ENCODE data around the gene ARHGEF28. TPM values are rescaled to one million over a fixed set of nuclear protein-coding genes. Genes with fewer than 3 reads are reported as not detected.

Gene ARHGEF28
- total and polyA plus RNA-seq, 2 of the 13 experiments (the other 11 are each of a cell fraction or from before 2014, with no cell fraction given): 17.4 to 34.1 TPM

DNA sequence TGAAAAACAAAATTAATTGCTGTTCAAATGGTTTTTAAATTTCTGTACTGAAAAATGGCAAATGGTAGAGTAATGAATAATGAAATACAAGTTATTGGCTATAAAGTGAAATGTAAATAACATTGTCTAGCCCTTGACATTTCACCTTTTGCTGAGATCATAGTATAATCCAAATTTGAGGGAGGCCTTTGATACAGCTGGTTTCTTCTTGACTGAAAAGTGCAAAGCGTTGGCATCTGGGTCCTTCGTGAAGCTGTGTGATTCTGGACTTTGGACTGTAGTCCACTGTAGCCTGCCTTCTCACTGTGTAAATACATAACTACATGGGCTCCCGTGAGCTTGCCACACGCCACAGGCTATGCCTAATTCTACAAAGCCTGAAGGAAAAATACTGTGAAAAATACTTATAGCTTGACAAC lies 52.3 kb downstream of the ARHGEF28 start (continued):
- TF ChIP-seq NR2F2 (IDR thresholded peaks at IDR 0.05; ENCODE audit: borderline replicate concordance, low read depth) (peak; percentile 26; the same call in 1 of the 2 replicates), ZNF205 (CRISPR knock-in tag; IDR thresholded peaks at IDR 0.05) (peak; percentile 74; the same call in 1 of the 2 replicates), CBX5 (CRISPR knock-in tag; IDR thresholded peaks at IDR 0.05; ENCODE audit: borderline replicate concordance) (peak; percentile 58; the same call in 1 of the 2 replicates), TEAD3 (CRISPR knock-in tag; optimal IDR thresholded peaks at IDR 0.05; ENCODE audit: borderline replicate concordance) (peak; percentile 85), ZNF263 (CRISPR knock-in tag; IDR thresholded peaks at IDR 0.05) (no peak), NR2F1 (CRISPR knock-in tag; IDR thresholded peaks at IDR 0.05) (peak in 1 of 2 experiments; percentile 54; a peak in 1 of 4 replicates), ZNF331 (CRISPR knock-in tag; IDR thresholded peaks at IDR 0.05) (peak; percentile 84), CHCHD3 (CRISPR knock-in tag; IDR thresholded peaks at IDR 0.05) (no peak), ZNF644 (CRISPR knock-in tag; IDR thresholded peaks at IDR 0.05; ENCODE audit: low read depth) (peak; percentile 92), LCORL (IDR thresholded peaks at IDR 0.05) (no peak), LCORL (CRISPR knock-in tag; IDR thresholded peaks at IDR 0.05) (peak; percentile 72), ZNF562 (CRISPR knock-in tag; IDR thresholded peaks at IDR 0.05; ENCODE audit: borderline replicate concordance) (no peak), ZFP1 (CRISPR knock-in tag; IDR thresholded peaks at IDR 0.05) (no peak), ZNF260 (CRISPR knock-in tag; IDR thresholded peaks at IDR 0.05; ENCODE audit: borderline replicate concordance, low read depth) (no peak), ZNF619 (CRISPR knock-in tag; IDR thresholded peaks at IDR 0.05) (no peak), TARDBP (CRISPR knock-in tag; IDR thresholded peaks at IDR 0.05) (peak; percentile 72), ZMYM4 (CRISPR knock-in tag; IDR thresholded peaks at IDR 0.05) (peak; percentile 80), CBX2 (IDR thresholded peaks at IDR 0.05; ENCODE audit: low read depth, low read length) (no peak), CBX2 (CRISPR knock-in tag; IDR thresholded peaks at IDR 0.05; ENCODE audit: low read depth) (no peak), HDAC2 (CRISPR knock-in tag; IDR thresholded peaks at IDR 0.05) (peak; percentile 85), SP1 (IDR thresholded peaks at IDR 0.05) (no peak), SP1 (CRISPR knock-in tag; IDR thresholded peaks at IDR 0.05) (no peak)
- TF ChIP-seq, protein P1, sequence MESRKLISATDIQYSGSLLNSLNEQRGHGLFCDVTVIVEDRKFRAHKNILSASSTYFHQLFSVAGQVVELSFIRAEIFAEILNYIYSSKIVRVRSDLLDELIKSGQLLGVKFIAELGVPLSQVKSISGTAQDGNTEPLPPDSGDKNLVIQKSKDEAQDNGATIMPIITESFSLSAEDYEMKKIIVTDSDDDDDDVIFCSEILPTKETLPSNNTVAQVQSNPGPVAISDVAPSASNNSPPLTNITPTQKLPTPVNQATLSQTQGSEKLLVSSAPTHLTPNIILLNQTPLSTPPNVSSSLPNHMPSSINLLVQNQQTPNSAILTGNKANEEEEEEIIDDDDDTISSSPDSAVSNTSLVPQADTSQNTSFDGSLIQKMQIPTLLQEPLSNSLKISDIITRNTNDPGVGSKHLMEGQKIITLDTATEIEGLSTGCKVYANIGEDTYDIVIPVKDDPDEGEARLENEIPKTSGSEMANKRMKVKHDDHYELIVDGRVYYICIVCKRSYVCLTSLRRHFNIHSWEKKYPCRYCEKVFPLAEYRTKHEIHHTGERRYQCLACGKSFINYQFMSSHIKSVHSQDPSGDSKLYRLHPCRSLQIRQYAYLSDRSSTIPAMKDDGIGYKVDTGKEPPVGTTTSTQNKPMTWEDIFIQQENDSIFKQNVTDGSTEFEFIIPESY (CRISPR knock-in tag; IDR thresholded peaks at IDR 0.05): 0 out of 2 replicates have a peak, but pooled peaks have one; percentile 28
- TF ChIP-seq, protein P2, sequence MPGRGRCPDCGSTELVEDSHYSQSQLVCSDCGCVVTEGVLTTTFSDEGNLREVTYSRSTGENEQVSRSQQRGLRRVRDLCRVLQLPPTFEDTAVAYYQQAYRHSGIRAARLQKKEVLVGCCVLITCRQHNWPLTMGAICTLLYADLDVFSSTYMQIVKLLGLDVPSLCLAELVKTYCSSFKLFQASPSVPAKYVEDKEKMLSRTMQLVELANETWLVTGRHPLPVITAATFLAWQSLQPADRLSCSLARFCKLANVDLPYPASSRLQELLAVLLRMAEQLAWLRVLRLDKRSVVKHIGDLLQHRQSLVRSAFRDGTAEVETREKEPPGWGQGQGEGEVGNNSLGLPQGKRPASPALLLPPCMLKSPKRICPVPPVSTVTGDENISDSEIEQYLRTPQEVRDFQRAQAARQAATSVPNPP (CRISPR knock-in tag; IDR thresholded peaks at IDR 0.05): no peak
- TF ChIP-seq, protein P3, sequence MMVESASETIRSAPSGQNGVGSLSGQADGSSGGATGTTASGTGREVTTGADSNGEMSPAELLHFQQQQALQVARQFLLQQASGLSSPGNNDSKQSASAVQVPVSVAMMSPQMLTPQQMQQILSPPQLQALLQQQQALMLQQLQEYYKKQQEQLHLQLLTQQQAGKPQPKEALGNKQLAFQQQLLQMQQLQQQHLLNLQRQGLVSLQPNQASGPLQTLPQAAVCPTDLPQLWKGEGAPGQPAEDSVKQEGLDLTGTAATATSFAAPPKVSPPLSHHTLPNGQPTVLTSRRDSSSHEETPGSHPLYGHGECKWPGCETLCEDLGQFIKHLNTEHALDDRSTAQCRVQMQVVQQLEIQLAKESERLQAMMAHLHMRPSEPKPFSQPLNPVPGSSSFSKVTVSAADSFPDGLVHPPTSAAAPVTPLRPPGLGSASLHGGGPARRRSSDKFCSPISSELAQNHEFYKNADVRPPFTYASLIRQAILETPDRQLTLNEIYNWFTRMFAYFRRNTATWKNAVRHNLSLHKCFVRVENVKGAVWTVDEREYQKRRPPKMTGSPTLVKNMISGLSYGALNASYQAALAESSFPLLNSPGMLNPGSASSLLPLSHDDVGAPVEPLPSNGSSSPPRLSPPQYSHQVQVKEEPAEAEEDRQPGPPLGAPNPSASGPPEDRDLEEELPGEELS (CRISPR knock-in tag; IDR thresholded peaks at IDR 0.05): peak; percentile 68
- TF ChIP-seq, protein P4, sequence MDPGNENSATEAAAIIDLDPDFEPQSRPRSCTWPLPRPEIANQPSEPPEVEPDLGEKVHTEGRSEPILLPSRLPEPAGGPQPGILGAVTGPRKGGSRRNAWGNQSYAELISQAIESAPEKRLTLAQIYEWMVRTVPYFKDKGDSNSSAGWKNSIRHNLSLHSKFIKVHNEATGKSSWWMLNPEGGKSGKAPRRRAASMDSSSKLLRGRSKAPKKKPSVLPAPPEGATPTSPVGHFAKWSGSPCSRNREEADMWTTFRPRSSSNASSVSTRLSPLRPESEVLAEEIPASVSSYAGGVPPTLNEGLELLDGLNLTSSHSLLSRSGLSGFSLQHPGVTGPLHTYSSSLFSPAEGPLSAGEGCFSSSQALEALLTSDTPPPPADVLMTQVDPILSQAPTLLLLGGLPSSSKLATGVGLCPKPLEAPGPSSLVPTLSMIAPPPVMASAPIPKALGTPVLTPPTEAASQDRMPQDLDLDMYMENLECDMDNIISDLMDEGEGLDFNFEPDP (CRISPR knock-in tag; conservative IDR thresholded peaks at IDR 0.05): no peak
- TF ChIP-seq, protein P5, sequence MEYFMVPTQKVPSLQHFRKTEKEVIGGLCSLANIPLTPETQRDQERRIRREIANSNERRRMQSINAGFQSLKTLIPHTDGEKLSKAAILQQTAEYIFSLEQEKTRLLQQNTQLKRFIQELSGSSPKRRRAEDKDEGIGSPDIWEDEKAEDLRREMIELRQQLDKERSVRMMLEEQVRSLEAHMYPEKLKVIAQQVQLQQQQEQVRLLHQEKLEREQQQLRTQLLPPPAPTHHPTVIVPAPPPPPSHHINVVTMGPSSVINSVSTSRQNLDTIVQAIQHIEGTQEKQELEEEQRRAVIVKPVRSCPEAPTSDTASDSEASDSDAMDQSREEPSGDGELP (IDR thresholded peaks at IDR 0.05; ENCODE audit: borderline replicate concordance, low read depth): peak; percentile 64; the same call in 1 of the 2 replicates
